ENCODE data around the gene PANK4. TPM values are rescaled to one million over a fixed set of nuclear protein-coding genes. Genes with fewer than 3 reads are reported as not detected.
"Not testable (repeated sequence)": the region's sequence is repeated elsewhere in the genome, so short reads cannot be mapped to it uniquely, and the experiment has no call there.

The PANK4 gene
- total RNA-seq, 1 donor from 2014 or later = 27.5 TPM

- DNase-seq (ENCODE audit: low read depth) = no peak
Observed at GRCh38 chr1:2559509-2560298, 33.3 kb upstream of the PANK4 start.

GRCh38 chr1:2558861-2559260 lies 32.5 kb upstream of the PANK4 start:
- no peak for DNase-seq (ENCODE audit: low read depth)

- DNase-seq (ENCODE audit: low read depth) = no peak
Observed at GRCh38 chr1:2558420-2558819, 32.0 kb upstream of the PANK4 start.

- DNase-seq (ENCODE audit: low read depth) = no peak
Observed at GRCh38 chr1:2557482-2558400, 31.3 kb upstream of the PANK4 start.

GRCh38 chr1:2556678-2557481 lies 30.5 kb upstream of the PANK4 start:
- DNase-seq (ENCODE audit: low read depth) = no peak

- peak; percentile 38 for DNase-seq (ENCODE audit: low read depth)
Observed at GRCh38 chr1:2556277-2556677, 29.9 kb upstream of the PANK4 start, which contains the start of gene TNFRSF14. Gene TNFRSF14 (plus strand): TSS chr1:2556371. CDS start chr1:2556665, 294 bp downstream.

GRCh38 chr1:2555634-2556276 lies 29.4 kb upstream of the PANK4 start:
- peak; percentile 12 for DNase-seq (ENCODE audit: low read depth)

- no peak for DNase-seq (ENCODE audit: low read depth)
Observed at GRCh38 chr1:2554621-2555387, 28.4 kb upstream of the PANK4 start.

GRCh38 chr1:2553871-2554620 lies 27.6 kb upstream of the PANK4 start:
- DNase-seq (ENCODE audit: low read depth) = no peak

GRCh38 chr1:2553076-2553475 lies 26.7 kb upstream of the PANK4 start:
- DNase-seq (ENCODE audit: low read depth) = not testable (repeated sequence)

- no peak for DNase-seq (ENCODE audit: low read depth)
Observed at GRCh38 chr1:2552189-2552588, 25.8 kb upstream of the PANK4 start.

- DNase-seq (ENCODE audit: low read depth) = not testable (repeated sequence)
Observed at GRCh38 chr1:2551544-2551943, 25.1 kb upstream of the PANK4 start.

- not testable (repeated sequence) for DNase-seq (ENCODE audit: low read depth)
Observed at GRCh38 chr1:2550309-2550861, 24.0 kb upstream of the PANK4 start.

GRCh38 chr1:2549367-2550029 lies 23.1 kb upstream of the PANK4 start:
- not testable (repeated sequence) for DNase-seq (ENCODE audit: low read depth)

- peak; percentile 60 for DNase-seq (ENCODE audit: low read depth)
Observed at GRCh38 chr1:2548068-2548589, 21.7 kb upstream of the PANK4 start.

- DNase-seq (ENCODE audit: low read depth) = no peak
Observed at GRCh38 chr1:2547210-2548067, 21.0 kb upstream of the PANK4 start.
